ENCODE measurements around the gene ZNF639. TPM values are rescaled to one million over a fixed set of nuclear protein-coding genes. Genes with fewer than 3 reads are reported as not detected.

The ZNF639 gene
- total and polyA plus RNA-seq, 10 of the 15 experiments (the other 5 are each of a cell fraction or from before 2014, with no cell fraction given): 16.3 to 61.2 (median 35.3) TPM

GRCh38 chr3:179330438-179330837 is 7.6 kb downstream of the ZNF639 start:
- WGBS (ENCODE audit: insufficient coverage, insufficient replicate concordance, low lambda C conversion rate, missing lambda C conversion rate): 95% methylated on average over 1 of the region's 1 CpG
- no TSS peak for BruUV-seq (replicated peaks)
- H3K4me1 ChIP-seq (ENCODE audit: control insufficient read depth, insufficient read depth, low read length): no peaks in the 10 kb centered on the region
- H2AFZ ChIP-seq (ENCODE audit: control insufficient read depth, low read depth, low read length): no peak overlapping the region
- H3K9me3 ChIP-seq (replicated peaks; ENCODE audit: control insufficient read depth, insufficient read depth, low read length): no peaks in the 10 kb centered on the region; the same call in 2 of the 3 replicates
- TF ChIP-seq STAT1 (conservative IDR thresholded peaks at IDR 0.05) (no peak), ZBTB4 (CRISPR knock-in tag; IDR thresholded peaks at IDR 0.05) (no peak), IRF4 (IDR thresholded peaks at IDR 0.05; ENCODE audit: low read depth, low read length) (no peak), CBX5 (IDR thresholded peaks at IDR 0.05; ENCODE audit: low read depth) (no peak), HDAC6 (IDR thresholded peaks at IDR 0.05; ENCODE audit: unreplicated experiment) (no peak), KLF5 (IDR thresholded peaks at IDR 0.05; ENCODE audit: partially characterized antibody) (no peak), TARDBP (IDR thresholded peaks at IDR 0.05; ENCODE audit: borderline replicate concordance) (no peak), CEBPB (IDR thresholded peaks at IDR 0.05; ENCODE audit: borderline replicate concordance in 1 of 2, low read depth in 2 of 2, low read length in 2 of 2) (no peak), FOXM1 (IDR thresholded peaks at IDR 0.05; ENCODE audit: low read depth, low read length) (no peak), TCF12 (IDR thresholded peaks at IDR 0.05; ENCODE audit: low read depth, low read length) (no peak), EED (IDR thresholded peaks at IDR 0.05; ENCODE audit: low read depth) (no peak)
- ChIA-PET SMC1A (ENCODE audit: uncharacterized antibody, unreplicated experiment) (interaction anchor here (0.8 to 1.1 kb wide), 2 partner anchors 16 to 50 kb away, joined by 3 read pairs; no protein-coding TSS in a partner anchor), POLR2A (no interaction called here), RAD21 (ENCODE audit: unreplicated experiment) (no interaction called here), CTCF (no interaction called here)
- H3K27ac ChIP-seq (ENCODE audit: control insufficient read depth, insufficient read depth): no peak overlapping the region
- DNase-seq (ENCODE audit: low read depth, low spot score) (no peak), ATAC-seq (no peak), FAIRE-seq (no peak)
- intact Hi-C loops (cut with micrococcal nuclease; ENCODE audit: unreplicated experiment) (no loop called here), in situ Hi-C loops (cut with MboI) (loop anchor here (25.0 kb wide), 1 partner anchor 1282 kb away; the partner anchor contains the start of gene TTC14)
- peaks cover 27% of the 10 kb centered on the region for H3K79me2 ChIP-seq (ENCODE audit: control insufficient read depth, insufficient read depth, low read length)
- no peak overlapping the region for H3K4me2 ChIP-seq (ENCODE audit: control insufficient read depth, insufficient read depth)
- no peaks in the 10 kb centered on the region for H4K20me1 ChIP-seq (ENCODE audit: control insufficient read depth, insufficient read depth)
- no peak overlapping the region for H3K9ac ChIP-seq (ENCODE audit: control insufficient read depth, insufficient read depth, low read length)
- no peak overlapping the region for H3K4me3 ChIP-seq
- no peaks in the 10 kb centered on the region for H3K27me3 ChIP-seq (replicated peaks in 1 of 2; ENCODE audit: control insufficient read depth in 2 of 2, insufficient read depth in 2 of 2, low read length in 1 of 2)
- H3K36me3 ChIP-seq (ENCODE audit: control insufficient read depth in 2 of 2, insufficient read depth in 2 of 2, low read length in 1 of 2): peaks cover 6 to 38% of the 10 kb centered on the region in 2 experiments

Data from GM12878 (cell line).